ENCODE data around the gene HIF1AN.

Gene HIF1AN

DNA sequence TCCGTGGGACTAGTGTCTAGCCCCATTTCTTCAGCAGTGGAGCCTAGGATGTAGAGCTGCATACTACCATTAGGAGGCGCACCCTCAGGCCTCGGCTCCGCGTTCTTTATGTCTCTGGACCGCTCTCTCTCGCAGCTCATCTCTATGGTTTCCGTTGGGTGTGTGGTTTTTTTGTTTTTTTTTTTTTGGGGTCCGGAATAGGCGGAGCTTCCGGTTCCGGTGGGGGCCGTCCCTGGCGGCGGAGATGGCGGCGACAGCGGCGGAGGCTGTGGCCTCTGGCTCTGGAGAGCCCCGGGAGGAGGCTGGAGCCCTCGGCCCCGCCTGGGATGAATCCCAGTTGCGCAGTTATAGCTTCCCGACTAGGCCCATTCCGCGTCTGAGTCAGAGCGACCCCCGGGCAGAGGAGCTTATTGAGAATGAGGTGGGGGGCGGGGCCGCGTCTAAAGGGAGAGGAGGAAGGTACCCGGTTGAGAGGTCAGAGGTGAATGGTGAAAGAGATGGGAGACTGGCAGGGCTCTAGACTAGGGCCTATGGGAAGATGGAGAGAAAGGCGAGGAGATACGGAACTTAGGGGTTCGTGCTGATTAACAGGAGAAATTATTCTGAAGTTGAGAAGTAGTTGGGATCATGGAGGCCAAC lies at the start of gene HIF1AN:
TSS of gene HIF1AN (plus strand) at position 229 of the 639 bp plus-strand sequence. CDS start at position 245, 16 bp downstream.
- DNase-seq (ENCODE audit: low read depth) = peak; percentile 82

DNA sequence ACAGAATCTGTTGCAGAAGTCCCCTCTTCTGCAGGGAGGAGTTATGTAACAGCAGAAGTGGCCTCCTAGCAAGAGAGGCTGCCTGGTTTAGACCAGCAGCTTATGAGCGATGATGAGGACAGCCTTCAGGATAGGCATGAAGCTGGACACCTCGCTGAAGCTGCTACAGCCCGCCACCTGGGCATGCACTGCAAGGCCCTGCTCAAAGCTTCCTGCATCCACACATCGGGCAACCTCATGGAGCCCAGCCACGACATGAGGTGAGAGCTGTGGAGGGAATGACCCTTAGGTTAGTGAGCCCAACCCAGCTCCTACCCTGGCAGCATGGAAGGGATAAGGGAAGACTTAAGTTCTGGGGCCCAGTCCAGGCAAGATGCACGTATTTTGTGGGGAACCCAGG lies 48.2 kb upstream of the HIF1AN start:
- no peak for DNase-seq (ENCODE audit: low read depth)

DNA sequence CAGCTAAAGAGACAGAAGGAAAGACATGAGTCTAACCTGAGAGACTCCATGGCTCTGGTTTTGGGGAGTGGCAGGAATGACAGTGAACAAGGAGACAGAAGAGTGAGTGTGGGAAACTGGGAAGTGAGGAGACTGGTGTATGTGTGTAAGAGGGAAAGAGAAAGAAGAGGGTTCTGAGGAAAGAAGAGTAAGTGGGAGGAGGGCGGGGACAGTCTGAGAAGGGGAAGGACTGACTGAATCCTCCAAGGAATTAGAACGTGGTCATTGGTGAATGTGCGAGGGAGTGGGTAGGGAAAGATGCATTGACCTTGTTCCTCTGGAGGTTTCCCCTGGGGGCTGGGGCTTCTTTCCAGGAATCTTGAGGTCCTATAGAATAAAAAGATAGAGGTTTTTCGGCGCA lies 46.3 kb upstream of the HIF1AN start:
- DNase-seq (ENCODE audit: low read depth) = no peak

DNA sequence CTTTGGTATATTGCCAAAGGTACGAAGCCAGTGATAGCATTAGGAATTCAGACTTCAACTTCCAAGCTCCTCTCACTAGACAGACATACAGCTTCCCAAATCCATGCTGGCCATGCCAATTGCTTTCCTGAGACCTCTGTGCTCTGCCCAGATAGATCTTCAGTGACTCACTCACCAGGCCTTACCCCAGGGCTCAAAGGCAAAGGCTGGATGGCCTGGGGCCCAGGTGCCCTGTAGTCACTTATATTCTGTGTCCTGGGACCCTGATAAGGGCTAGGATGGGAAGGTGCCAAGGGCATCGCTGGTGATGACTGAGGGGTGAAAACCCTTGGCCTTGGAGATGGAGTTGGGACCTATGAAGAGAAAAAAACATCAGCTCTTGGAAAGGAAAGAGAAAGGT lies 45.2 kb upstream of the HIF1AN start:
- no peak for DNase-seq (ENCODE audit: low read depth)

GRCh38 chr10:100496567-100496966 lies 39.2 kb upstream of the HIF1AN start:
- DNase-seq (ENCODE audit: low read depth) = no peak

DNA sequence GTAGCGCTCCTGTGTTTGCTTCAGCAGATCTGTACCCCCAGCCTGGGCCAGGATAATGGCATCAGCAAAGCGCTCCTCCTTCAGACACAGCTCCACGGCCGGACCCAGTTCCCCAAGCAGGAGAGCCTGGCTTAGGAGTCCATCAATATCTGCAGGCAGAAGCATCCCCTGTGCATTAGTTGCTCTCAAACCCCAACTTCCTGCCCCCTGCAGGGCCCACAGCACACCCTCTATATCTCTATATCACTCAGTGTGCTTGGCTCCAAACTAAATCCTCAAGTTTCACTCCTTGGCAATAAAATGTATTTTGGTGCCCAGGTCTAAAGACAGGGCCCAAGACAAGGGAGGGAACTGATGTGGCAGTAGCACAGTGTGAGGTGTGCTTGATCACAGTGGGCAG lies 37.7 kb upstream of the HIF1AN start:
- DNase-seq (ENCODE audit: low read depth) = no peak

GRCh38 chr10:100501423-100501822 lies 34.3 kb upstream of the HIF1AN start:
- no peak for DNase-seq (ENCODE audit: low read depth)

GRCh38 chr10:100502926-100503494 lies 32.7 kb upstream of the HIF1AN start:
- no peak for DNase-seq (ENCODE audit: low read depth)

DNA sequence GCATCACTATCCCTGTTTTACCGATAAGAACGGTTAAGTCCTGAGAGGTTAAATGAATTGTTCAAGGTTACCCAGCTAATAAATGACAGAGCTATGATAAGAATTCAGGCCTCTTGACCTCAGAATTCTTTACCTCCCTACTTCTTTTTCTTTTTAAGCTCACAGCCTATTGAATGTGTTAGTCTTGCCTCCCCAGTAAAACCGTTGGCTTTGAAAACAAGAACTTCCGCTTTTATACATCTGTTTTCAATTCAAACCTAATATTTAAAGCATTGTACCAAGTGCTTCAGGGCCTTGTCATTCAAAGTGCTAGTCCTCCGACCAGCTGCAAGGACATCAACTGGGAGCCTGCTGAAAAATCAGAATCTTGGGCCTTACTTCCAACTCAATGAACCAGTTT lies 31.6 kb upstream of the HIF1AN start:
- no peak for DNase-seq (ENCODE audit: low read depth)

- DNase-seq (ENCODE audit: low read depth) = no peak
These were observed 30.6 kb upstream of the HIF1AN start for GRCh38 chr10:100505164-100505563.

GRCh38 chr10:100506596-100507356 lies 29.0 kb upstream of the HIF1AN start:
- no peak for DNase-seq (ENCODE audit: low read depth)

DNA sequence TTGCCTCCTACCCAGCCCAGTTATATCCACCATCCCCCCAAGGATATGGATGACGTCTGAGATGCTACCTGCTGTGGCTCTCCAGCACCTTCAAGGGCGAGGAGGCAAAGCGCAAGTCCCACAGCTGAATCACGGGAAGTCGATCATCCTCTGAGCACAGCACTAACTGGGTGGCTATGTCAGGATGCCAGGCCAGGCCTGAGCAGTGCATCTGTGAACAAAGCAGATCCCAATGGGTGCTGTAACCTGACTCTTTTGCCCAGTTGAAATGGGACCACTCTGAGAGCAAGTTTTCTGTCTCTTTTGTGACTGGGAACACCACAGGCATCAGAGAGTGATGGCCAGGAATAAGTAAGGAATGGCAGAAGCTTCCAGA lies 28.4 kb upstream of the HIF1AN start:
- no peak for DNase-seq (ENCODE audit: low read depth)

- no peak for DNase-seq (ENCODE audit: low read depth)
These were observed 27.5 kb upstream of the HIF1AN start for GRCh38 chr10:100508266-100508665.

DNA sequence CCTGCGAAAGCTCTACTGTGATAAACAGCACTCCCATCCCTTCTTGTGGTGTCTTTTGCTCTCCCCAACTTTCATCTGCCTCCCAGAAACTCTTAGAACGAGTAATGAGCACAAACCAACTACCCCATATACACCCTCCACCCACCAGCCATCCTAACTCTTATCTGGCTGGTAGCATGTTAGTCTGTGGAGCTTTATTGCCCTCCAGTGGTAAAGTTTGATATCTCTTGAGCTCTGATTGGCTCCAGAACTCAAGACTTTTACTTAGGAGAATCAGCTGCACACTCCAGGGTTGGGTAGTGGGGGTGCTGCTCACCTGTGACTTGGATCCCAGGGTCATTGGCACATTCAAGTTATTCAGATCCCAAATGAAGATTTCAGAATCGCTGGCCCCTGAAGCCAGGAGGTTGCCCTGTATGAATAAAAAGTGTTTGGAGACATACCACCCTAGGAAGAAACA lies 27.0 kb upstream of the HIF1AN start:
- no peak for DNase-seq (ENCODE audit: low read depth)

DNA sequence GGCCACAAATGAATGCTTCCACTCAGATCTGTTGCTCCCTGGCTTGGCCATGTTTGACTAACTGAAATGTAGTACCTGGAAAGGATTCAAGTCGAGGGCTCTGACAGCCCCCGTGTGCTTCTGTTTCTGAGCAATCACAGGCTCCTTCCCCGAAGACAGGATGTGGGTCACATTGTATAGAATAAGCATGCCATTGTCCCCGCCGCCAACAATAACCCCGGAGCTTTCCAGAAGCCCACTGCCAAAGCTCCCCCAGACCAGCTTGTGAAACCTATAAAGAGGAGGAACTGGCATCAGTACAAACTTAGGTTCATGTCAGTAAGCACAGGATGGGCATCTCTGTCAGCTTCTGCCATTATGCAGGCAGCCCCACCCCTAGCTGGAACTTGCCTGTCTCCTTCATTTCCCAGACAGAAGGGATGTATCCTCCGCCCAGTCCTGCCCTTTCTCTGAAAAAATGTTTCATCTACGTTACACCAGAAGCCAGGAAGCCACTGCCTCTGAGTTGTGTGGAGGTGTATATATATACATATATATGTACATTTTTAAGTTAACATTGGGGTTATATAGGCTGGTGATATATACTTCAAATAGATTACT lies 26.4 kb upstream of the HIF1AN start:
- no peak for DNase-seq (ENCODE audit: low read depth)

GRCh38 chr10:100510533-100511308 lies 25.0 kb upstream of the HIF1AN start:
- DNase-seq (ENCODE audit: low read depth) = peak; percentile 30

GRCh38 chr10:100515612-100516011 lies 20.1 kb upstream of the HIF1AN start:
- no peak for DNase-seq (ENCODE audit: low read depth)

GRCh38 chr10:100516847-100517246 lies 18.9 kb upstream of the HIF1AN start:
- no peak for DNase-seq (ENCODE audit: low read depth)

DNA sequence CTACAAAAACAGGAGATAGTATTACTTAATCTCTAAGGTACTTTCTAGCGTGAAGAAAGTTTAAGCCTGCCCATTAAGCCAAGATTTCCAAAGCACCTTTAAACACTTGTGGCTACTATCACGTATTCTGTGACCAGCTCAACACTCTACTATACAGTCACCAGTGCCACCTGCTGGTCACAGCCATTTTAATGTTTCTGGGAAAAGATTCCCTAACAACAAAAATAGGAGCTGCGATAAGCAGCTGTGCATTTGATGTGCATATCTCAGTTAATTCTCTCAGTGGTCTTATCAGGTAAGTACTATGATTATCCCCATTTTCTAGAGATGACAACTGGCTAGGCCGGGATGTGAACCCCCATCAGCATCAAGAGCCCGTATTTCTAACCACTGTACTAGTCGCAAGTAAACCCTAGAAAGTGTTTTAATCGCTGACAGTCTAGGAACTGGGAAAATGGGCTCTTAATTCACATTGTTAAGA lies 16.9 kb upstream of the HIF1AN start:
- peak; percentile 26 for DNase-seq (ENCODE audit: low read depth)

- DNase-seq (ENCODE audit: low read depth) = no peak
These were observed 16.3 kb upstream of the HIF1AN start, which contains the start of gene SEC31B for GRCh38 chr10:100519311-100520051. Gene SEC31B (minus strand): TSS chr10:100519861. CDS start chr10:100516952, 2,909 bp downstream.

DNA sequence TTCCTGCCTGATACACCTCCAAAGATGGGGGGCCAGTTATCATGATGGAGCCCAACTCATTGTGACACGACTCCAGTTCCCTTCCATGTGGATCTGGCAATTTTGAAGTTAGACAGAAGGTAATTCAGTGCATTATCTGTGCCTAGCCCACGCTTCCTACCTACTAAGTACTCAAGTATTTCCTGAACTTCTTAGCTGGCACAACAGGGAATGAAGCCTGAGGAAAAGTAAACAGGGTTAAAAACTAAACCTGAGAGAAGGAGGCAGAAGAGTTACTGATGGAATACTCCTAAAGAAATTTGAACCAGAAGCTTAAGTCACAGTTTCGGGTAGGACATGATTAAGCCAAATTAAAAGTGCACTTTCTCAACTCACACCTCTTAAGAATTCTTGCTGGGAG lies 14.9 kb upstream of the HIF1AN start:
- no peak for DNase-seq (ENCODE audit: low read depth)

Data from activated T-helper 9 cell treated with anti-CD3 and anti-CD28 coated beads, Interleukin-2, amount 50 U/mL, for 16 hours (primary cell).